Mesothelial cell of epicardium (in vitro differentiated cells): ENCODE data around the gene GSTM2. TPM values are rescaled to one million over a fixed set of nuclear protein-coding genes. Genes with fewer than 3 reads are reported as not detected.
A peak's percentile ranks its signal among the peaks of the same experiment; 100 is the strongest.

ENCODE experiments used
- DNase-seq, 2 experiments: peaks; one replicate each; pipeline ENCODE4 v3.0.0; 2021; ENCODE audit warnings: low spot score in 2 of 2; ENCODE audit not compliant: unreplicated experiment in 2 of 2
- H3K27ac Mint-ChIP-seq: 2 replicates; pipeline ENCODE4 v1.8.0; 2021; ENCODE audit warnings: mixed read lengths
- H3K27me3 Mint-ChIP-seq: 2 replicates; pipeline ENCODE4 v1.8.0; 2021; ENCODE audit warnings: low read depth, mixed read lengths
- H3K36me3 Mint-ChIP-seq: 2 replicates; pipeline ENCODE4 v1.8.0; 2021; ENCODE audit warnings: mixed read lengths
- H3K4me1 Mint-ChIP-seq: 2 replicates; pipeline ENCODE4 v1.8.0; 2021; ENCODE audit warnings: mixed read lengths
- H3K4me3 Mint-ChIP-seq: 2 replicates; pipeline ENCODE4 v1.8.0; 2021; ENCODE audit warnings: mild to moderate bottlenecking, moderate library complexity, mixed read lengths
- H3K9me3 Mint-ChIP-seq: 2 replicates; pipeline ENCODE4 v1.8.0; 2021; ENCODE audit warnings: mixed read lengths
- CTCF ChIP-seq: fragments of 200-600 bp; sonication (generic); IDR thresholded peaks from one replicate; pipeline ENCODE4 v1.5.0; 2021; ENCODE audit warnings: antibody characterized with exemption; ENCODE audit not compliant: unreplicated experiment
- total RNA-seq: library from RNA; stranded (reverse); gene quantifications from 3 replicates; pipeline ENCODE4 v1.2.1, GENCODE V29; 2021

Gene GSTM2
- total RNA-seq, 1 donor from 2014 or later, result 177 TPM

- TF ChIP-seq CTCF, result no peak
- Mint-ChIP-seq H3K27ac (peak overlapping the region; percentile 47), H3K36me3 (peaks cover 24% of the 10 kb centered on the region), H3K4me1 (peaks cover 16% of the 10 kb centered on the region), H3K4me3 (no peak overlapping the region), H3K9me3 (no peaks in the 10 kb centered on the region), H3K27me3 (no peaks in the 10 kb centered on the region)
- no peak for DNase-seq
Measured at GRCh38 chr1:109632671-109633346, 35.0 kb upstream of the GSTM2 start.

GRCh38 chr1:109634292-109634691 is 33.6 kb upstream of the GSTM2 start:
- Mint-ChIP-seq H3K9me3 (no peaks in the 10 kb centered on the region), H3K4me3 (no peak overlapping the region), H3K4me1 (peaks cover 16% of the 10 kb centered on the region), H3K27me3 (no peaks in the 10 kb centered on the region), H3K27ac (no peak overlapping the region), H3K36me3 (peaks cover 18% of the 10 kb centered on the region)
- DNase-seq, result no peak
- no peak for TF ChIP-seq CTCF

GRCh38 chr1:109634771-109635750 is 32.8 kb upstream of the GSTM2 start:
- Mint-ChIP-seq H3K36me3 (peaks cover 10% of the 10 kb centered on the region), H3K9me3 (no peaks in the 10 kb centered on the region), H3K27me3 (no peaks in the 10 kb centered on the region), H3K27ac (peak overlapping the region; percentile 36), H3K4me3 (no peak overlapping the region), H3K4me1 (peaks cover 17% of the 10 kb centered on the region)
- TF ChIP-seq CTCF, result no peak
- no peak for DNase-seq

- Mint-ChIP-seq H3K4me1 (peaks cover 20% of the 10 kb centered on the region), H3K9me3 (no peaks in the 10 kb centered on the region), H3K27me3 (no peaks in the 10 kb centered on the region), H3K27ac (peak overlapping the region; percentile 82), H3K36me3 (peaks cover 9% of the 10 kb centered on the region), H3K4me3 (no peak overlapping the region)
- DNase-seq, result no peak
- TF ChIP-seq CTCF, result no peak
Measured at GRCh38 chr1:109635862-109636200, 32.0 kb upstream of the GSTM2 start.

- H3K9me3 Mint-ChIP-seq, result no peaks in the 10 kb centered on the region
- no peaks in the 10 kb centered on the region for H3K27me3 Mint-ChIP-seq
- H3K4me3 Mint-ChIP-seq, result no peak overlapping the region
- peaks cover 6% of the 10 kb centered on the region for H3K36me3 Mint-ChIP-seq
- no peak for DNase-seq
- TF ChIP-seq CTCF, result no peak
- peaks cover 20% of the 10 kb centered on the region for H3K4me1 Mint-ChIP-seq
- peak overlapping the region; percentile 82 for H3K27ac Mint-ChIP-seq
Measured at GRCh38 chr1:109636201-109636952, 31.5 kb upstream of the GSTM2 start.
